ENCODE data around the gene GALNT17.
"Not testable (repeated sequence)": the region's sequence is repeated elsewhere in the genome, so short reads cannot be mapped to it uniquely, and the experiment has no call there.

Gene GALNT17

GRCh38 chr7:71584256-71584655 is 452.3 kb downstream of the GALNT17 start:
- no peak for DNase-seq

GRCh38 chr7:71591876-71592275 is 459.9 kb downstream of the GALNT17 start:
- DNase-seq: no peak

DNA sequence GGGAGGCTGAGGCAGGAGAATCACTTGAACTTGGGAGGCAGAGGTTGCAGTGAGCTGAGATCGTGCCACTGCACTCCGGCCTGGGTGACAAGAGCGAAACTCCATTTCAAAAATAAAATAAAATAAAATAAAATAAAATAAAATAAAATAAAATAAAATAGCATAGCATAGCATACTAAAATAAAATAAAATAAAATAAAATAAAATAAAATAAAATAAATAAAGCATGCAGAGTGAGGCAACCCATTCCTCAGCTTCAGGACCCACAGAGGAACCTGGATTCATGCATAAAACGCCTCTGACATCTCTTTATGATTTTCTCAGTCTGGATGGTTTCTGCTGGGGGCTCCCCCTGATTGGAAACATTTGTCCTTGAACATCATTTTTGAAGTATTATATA is 460.4 kb downstream of the GALNT17 start:
- not testable (repeated sequence) for DNase-seq

DNA sequence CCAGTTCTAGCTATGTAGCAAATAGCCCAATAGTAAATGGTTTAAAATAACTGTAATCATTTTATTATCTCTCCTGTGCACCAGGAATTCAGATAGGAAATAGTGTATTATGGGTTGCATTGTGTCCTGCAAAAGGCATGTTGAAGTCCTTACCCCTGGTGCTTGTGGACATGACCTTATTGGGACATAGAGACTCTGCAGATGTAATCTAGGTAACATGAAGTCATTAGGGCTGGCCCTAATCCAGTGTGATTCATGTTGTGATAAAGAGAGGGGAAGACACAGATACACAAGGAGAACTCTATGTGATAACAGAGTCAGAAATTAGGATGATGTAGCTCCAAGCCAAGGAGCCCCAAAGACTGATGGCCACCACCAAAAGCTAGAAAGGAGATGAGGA is 462.8 kb downstream of the GALNT17 start:
- no peak for DNase-seq

DNA sequence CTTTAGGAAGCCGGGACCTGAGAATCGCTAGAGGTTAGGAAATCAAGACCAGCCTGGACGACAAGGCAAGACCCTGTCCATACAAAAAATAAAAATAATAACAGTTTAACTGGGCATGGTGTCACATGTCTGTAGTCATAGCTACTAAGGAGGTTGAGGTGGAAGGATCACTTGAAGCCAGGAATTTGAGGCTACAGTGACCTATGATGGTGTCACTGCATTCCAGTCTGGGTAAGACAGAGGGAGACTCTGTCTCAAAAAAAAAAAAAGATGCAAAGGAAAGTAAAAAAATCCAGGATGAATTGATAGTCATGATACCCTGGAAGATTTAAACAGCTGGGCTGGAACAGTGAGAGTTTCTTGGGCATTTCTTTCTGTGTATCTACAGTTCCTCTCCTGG is 463.2 kb downstream of the GALNT17 start:
- DNase-seq: no peak

DNA sequence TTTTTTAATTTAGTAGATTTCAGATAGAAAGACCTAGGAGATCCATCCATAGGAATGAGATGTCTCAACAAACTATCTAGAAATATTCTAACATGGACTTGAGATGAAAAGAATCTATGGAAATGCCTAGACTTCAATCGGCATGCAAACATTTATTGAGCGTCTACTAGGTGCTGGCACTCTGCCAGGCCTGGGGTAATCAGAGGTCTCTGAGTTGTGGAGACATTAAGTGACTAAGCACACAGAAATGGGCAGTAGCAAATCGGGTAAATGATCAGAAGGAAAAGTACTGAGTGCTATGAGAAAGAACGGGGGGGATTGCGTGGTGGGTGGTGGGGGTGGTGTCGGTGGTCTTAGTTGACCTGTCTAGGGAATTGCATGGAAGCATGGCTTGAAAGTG is 466.6 kb downstream of the GALNT17 start:
- no peak for DNase-seq

- no peak for DNase-seq
These were observed 469.9 kb downstream of the GALNT17 start for GRCh38 chr7:71601851-71602250.

GRCh38 chr7:71604818-71605414 is 473.0 kb downstream of the GALNT17 start:
- no peak for DNase-seq

GRCh38 chr7:71611986-71612385 is 480.0 kb downstream of the GALNT17 start:
- DNase-seq: no peak

- DNase-seq: no peak
These were observed 481.0 kb downstream of the GALNT17 start for GRCh38 chr7:71612911-71613310.

GRCh38 chr7:71613313-71613712 is 481.4 kb downstream of the GALNT17 start:
- DNase-seq: no peak

- DNase-seq: no peak
These were observed 483.1 kb downstream of the GALNT17 start for GRCh38 chr7:71615017-71615416.

DNA sequence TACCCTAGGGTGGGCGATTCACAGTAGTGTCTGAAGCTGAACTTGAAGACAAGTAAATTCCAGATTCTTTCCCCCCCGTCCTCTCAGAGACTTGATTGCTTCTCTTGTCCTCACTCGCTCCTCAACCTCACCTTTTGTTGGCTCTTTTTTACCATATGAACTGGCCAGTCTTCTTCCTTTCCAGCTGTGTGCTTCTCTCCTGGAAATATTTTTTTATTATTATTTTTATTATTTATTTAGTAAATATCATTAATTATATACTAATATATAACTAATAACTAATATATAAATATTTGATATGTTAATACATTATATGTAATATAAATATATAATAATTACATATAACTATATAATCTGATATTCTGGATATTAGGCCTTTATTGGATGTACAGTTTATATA is 484.3 kb downstream of the GALNT17 start:
- no peak for DNase-seq

DNA sequence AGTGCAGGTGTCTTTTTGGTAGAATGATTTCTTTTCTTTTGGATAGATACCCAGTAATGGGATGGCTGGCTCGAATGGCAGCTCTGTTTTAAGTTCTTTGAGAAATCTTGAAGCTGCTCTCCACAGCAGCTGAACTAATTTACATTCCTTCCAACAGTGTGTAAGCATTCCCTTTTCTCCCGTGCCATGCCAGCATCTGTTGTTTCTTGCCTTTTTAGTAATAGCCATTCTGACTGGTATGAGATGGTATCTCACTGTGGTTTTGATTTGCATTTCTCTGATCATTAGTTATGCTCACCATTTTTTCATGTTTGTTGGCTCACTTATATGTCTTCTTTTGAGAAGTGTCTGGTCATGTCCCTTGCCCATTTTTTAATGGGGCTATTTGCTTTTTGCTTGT is 486.3 kb downstream of the GALNT17 start:
- DNase-seq: no peak

- no peak for DNase-seq
These were observed 493.6 kb downstream of the GALNT17 start for GRCh38 chr7:71625545-71625944.

GRCh38 chr7:71626206-71626605 is 494.3 kb downstream of the GALNT17 start:
- no peak for DNase-seq

DNA sequence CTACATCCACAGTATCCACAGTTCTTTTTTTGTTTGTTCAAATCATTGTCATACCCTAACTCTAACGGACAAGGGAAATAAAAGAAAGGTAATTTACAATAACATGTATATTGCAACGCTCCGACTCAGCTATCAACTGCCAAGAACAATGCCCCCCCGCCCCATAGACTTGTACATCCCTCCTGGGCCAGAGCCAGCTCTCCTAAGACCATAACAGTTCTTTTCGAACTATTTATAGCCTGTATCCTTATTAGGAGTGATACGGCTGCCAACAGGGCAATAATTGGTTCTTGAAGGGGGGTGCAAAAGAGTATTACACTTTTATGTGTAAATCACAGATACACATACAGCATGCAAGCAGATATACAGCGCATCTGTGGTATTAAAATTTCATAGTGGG is 495.7 kb downstream of the GALNT17 start:
- DNase-seq: no peak

DNA sequence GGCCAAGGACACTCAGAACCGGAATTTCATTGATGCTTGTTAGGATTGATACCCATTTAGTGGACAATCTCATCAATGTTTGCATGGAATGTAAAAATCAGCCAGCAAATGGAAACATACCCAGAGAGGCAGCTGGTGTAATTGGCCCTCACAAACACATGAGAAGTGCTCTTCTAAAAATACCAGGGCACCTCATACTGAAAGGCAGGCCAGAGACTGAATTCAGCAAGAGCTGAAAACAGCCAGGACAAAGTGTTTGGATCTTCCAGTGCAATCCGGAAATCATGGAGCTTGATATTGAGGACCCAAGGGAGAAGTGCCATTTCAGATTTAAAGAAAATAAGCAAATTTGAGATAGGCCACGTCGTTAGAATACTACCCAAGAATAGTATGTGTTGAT is 498.6 kb downstream of the GALNT17 start:
- no peak for DNase-seq

DNA sequence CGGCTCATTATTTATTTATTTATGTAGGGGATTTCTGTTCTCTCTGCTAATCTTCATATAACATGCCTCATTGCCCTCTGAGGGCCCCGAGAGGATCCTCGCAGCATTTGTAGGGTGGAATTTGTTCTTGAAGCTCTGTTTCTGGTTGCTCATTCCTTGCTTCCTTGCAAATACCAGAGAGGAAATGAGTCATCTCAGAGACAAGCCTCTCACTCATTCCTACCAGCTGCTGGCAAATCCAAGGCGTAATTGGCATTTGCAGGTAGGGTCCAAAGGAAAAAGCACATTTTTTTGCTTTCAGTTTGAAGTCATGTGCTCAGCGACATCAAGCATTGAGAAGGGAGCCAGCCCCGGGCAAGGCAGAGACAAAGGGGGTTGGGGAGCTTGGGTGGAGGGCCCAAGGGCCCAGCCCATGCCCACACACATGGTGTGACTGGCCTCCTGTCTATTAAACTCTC is 501.6 kb downstream of the GALNT17 start:
- DNase-seq: no peak

- DNase-seq: not testable (repeated sequence)
These were observed 503.9 kb downstream of the GALNT17 start for GRCh38 chr7:71635849-71636248.

- DNase-seq: no peak
These were observed 504.4 kb downstream of the GALNT17 start for GRCh38 chr7:71636329-71636728.

DNA sequence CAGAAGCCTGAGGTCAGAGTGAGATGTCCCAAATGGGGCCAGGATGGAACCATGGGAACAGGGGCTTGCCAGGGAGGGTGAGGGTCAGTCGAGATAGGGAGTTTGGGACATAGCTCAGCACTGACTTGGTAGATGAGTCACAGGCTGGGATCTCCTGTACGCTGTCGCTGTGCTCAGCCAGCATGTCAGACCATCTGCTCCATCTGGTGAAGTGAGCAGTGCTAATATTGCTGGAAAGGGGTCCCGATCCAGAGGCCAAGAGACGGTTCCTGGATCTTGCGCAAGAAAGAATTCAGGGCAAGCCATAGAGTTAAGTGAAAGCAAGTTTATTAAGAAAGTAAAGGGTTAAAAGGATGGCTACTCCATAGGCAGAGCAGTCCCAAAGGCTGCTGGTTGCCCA is 505.6 kb downstream of the GALNT17 start:
- DNase-seq: no peak

DNA sequence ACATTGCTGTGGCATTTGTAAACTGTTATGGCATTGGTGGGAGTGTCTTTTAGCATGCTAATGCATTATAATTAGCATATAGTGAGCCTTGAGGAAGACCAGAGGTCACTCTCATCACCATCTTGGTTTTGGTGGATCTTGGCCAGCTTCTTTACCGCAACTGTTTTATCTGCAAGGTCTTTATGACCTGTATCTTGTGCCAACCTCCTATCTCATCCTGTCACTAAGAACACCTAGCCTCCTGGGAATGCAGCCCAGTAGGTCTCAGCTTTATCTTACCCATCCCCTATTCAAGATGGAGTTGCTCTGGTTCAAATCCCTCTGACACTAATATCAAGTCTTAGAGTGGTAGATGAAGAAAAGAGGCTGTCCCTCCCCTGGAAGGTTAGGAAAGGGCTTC is 506.2 kb downstream of the GALNT17 start:
- no peak for DNase-seq

GRCh38 chr7:71639382-71640085 is 507.6 kb downstream of the GALNT17 start:
- no peak for DNase-seq

DNA sequence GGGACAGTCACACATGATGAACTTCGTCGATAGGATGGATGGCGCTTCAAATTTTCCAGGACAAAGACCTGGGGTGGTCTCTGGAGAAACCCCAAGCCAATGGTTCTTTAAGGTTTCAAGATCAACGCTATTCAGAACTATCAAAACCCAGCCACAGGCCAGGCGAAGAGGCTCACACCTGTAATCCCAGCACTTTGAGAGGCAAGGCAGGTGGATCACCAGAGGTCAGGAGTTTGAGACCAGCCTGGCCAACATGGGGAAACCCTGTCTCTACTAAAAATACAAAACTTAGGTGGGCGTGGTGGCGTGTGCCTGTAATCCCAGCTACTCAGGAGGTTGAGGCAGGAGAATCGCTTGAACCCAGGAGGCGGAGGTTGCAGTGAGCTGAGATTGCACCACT is 511.1 kb downstream of the GALNT17 start:
- DNase-seq: not testable (repeated sequence)
